RWPE2 (cell line): Measurements from ENCODE around the gene HAL.
A peak's percentile ranks its signal among the peaks of the same experiment; 100 is the strongest.
"Not testable (repeated sequence)": the region's sequence is repeated elsewhere in the genome, so short reads cannot be mapped to it uniquely, and the experiment has no call there.

ENCODE experiments used
- ATAC-seq: fragments of 200-7000 bp; cut with Tn5 transposase; 3 replicates; pipeline ENCODE4 v1.9.1; 2021; ENCODE audit warnings: low read depth
- DNase-seq: peaks from one replicate; pipeline ENCODE4 v3.0.0-alpha.2; 2020; ENCODE audit warnings: low spot score
- H3K27ac ChIP-seq: fragments of 450-650 bp; 2 replicates; pipeline ENCODE4 v1.5.1; 2017; ENCODE audit warnings: mild to moderate bottlenecking; ENCODE audit not compliant: poor library complexity, severe bottlenecking
- H3K27me3 ChIP-seq: fragments of 250-450 bp; sonication (Bioruptor Pico); 2 replicates; pipeline ENCODE4 v1.5.1; 2021; ENCODE audit warnings: mild to moderate bottlenecking, moderate library complexity; ENCODE audit not compliant: insufficient read depth, poor library complexity, severe bottlenecking
- H3K36me3 ChIP-seq: fragments of 250-450 bp; sonication (Bioruptor Pico); 2 replicates; pipeline ENCODE4 v1.5.1; 2020; ENCODE audit warnings: low read depth, mild to moderate bottlenecking, moderate library complexity
- H3K4me1 ChIP-seq: fragments of 250-450 bp; sonication (Bioruptor Pico); 2 replicates; pipeline ENCODE4 v1.5.1; 2021; ENCODE audit warnings: mild to moderate bottlenecking, moderate library complexity; ENCODE audit not compliant: insufficient read depth, poor library complexity, severe bottlenecking
- H3K4me3 ChIP-seq: fragments of 250-450 bp; sonication (Bioruptor Pico); 2 replicates; pipeline ENCODE4 v1.5.1; 2021; ENCODE audit warnings: mild to moderate bottlenecking, moderate library complexity; ENCODE audit not compliant: severe bottlenecking
- H3K9me3 ChIP-seq: fragments of 250-450 bp; sonication (Bioruptor Pico); 2 replicates; pipeline ENCODE4 v1.5.1; 2021; ENCODE audit warnings: mild to moderate bottlenecking, moderate library complexity; ENCODE audit not compliant: severe bottlenecking
- CTCF ChIP-seq: fragments of 450-650 bp; IDR thresholded peaks from one replicate; pipeline ENCODE4 v1.5.1; 2017; ENCODE audit warnings: mild to moderate bottlenecking, moderate library complexity; ENCODE audit not compliant: poor library complexity, severe bottlenecking

The HAL gene

GRCh38 chr12:95972832-95973456, 23.2 kb downstream of the HAL start:
- TF ChIP-seq CTCF, result no peak

GRCh38 chr12:95970905-95971304, 25.2 kb downstream of the HAL start:
- no peak for DNase-seq
- peak; percentile 33; the same call in 2 of the 3 replicates for ATAC-seq
- H3K27ac ChIP-seq, result no peak overlapping the region
- no peaks in the 10 kb centered on the region for H3K9me3 ChIP-seq
- H3K27me3 ChIP-seq, result no peaks in the 10 kb centered on the region
- no peak overlapping the region for H3K4me3 ChIP-seq
- no peaks in the 10 kb centered on the region for H3K4me1 ChIP-seq
- H3K36me3 ChIP-seq, result no peaks in the 10 kb centered on the region
- TF ChIP-seq CTCF, result no peak

More at GRCh38 chr12:95972832-95973456, 23.2 kb downstream of the HAL start:
- DNase-seq (no peak), ATAC-seq (no peak)
- no peaks in the 10 kb centered on the region for H3K27me3 ChIP-seq
- H3K36me3 ChIP-seq, result no peaks in the 10 kb centered on the region
- no peaks in the 10 kb centered on the region for H3K4me1 ChIP-seq
- H3K27ac ChIP-seq, result no peak overlapping the region
- H3K9me3 ChIP-seq, result no peaks in the 10 kb centered on the region
- H3K4me3 ChIP-seq, result no peak overlapping the region

GRCh38 chr12:95969116-95969515, 27.0 kb downstream of the HAL start:
- not testable (repeated sequence) for H3K4me1 ChIP-seq, H3K9me3 ChIP-seq, ATAC-seq, H3K36me3 ChIP-seq, H3K4me3 ChIP-seq, DNase-seq, H3K27me3 ChIP-seq, H3K27ac ChIP-seq

GRCh38 chr12:95967301-95967700, 28.8 kb downstream of the HAL start:
- TF ChIP-seq CTCF, result no peak

GRCh38 chr12:95966287-95966870, 29.8 kb downstream of the HAL start:
- Histone ChIP-seq H3K4me1 (no peaks in the 10 kb centered on the region), H3K9me3 (no peaks in the 10 kb centered on the region), H3K27ac (no peak overlapping the region), H3K36me3 (no peaks in the 10 kb centered on the region), H3K27me3 (no peaks in the 10 kb centered on the region), H3K4me3 (no peak overlapping the region)
- no peak for ATAC-seq
- no peak for DNase-seq
- TF ChIP-seq CTCF, result no peak

More at GRCh38 chr12:95967301-95967700, 28.8 kb downstream of the HAL start:
- Histone ChIP-seq H3K4me3 (no peak overlapping the region), H3K36me3 (no peaks in the 10 kb centered on the region), H3K27ac (no peak overlapping the region), H3K4me1 (no peaks in the 10 kb centered on the region), H3K9me3 (no peaks in the 10 kb centered on the region), H3K27me3 (no peaks in the 10 kb centered on the region)
- no peak for ATAC-seq
- no peak for DNase-seq
